ENCODE data around the gene POC1B. TPM values are rescaled to one million over a fixed set of nuclear protein-coding genes. Genes with fewer than 3 reads are reported as not detected.

The POC1B gene
- total and polyA plus RNA-seq, 12 donors, result 3.3 to 18.5 (median 11.8) TPM

DNA sequence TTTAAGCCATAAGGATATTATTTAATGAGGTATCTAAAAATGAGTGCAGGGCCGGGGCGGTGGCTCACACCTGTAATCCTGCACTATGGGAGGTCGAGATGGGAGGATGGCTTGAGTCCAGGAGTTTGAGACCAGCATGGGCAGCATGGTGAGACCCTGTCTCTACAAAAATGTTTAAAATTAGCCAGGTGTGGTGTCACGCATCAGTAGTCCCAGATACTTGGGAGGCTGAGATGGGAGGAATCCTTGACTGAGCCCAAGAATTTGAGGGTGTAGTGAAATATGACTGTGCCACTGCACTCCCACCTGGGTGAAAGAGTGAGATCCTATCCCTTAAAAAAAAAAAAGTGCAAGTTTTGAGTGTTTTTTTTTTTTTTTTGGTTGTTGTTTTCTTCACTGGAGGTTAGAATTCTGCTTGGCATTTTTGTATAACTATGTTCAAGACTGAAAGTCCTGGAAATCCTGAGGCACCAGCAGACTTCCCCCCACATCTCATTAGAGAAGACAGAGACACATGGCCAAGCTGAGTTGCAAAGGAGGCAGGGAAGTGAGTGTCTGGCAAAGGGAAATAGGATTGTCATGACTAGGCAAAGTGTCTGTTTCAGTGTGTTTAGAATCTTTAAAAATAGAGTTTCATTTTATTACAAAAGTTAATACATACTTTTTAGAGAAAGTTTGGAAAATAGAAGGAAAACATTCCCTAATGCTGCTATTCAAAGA, 120.1 kb downstream of the POC1B start:
- H3K4me3 ChIP-seq, result no peak overlapping the region
- no peaks in the 10 kb centered on the region for H3K27me3 ChIP-seq
- TF ChIP-seq POLR2A (IDR thresholded peaks at IDR 0.05), result no peak
- TF ChIP-seq, protein P1, sequence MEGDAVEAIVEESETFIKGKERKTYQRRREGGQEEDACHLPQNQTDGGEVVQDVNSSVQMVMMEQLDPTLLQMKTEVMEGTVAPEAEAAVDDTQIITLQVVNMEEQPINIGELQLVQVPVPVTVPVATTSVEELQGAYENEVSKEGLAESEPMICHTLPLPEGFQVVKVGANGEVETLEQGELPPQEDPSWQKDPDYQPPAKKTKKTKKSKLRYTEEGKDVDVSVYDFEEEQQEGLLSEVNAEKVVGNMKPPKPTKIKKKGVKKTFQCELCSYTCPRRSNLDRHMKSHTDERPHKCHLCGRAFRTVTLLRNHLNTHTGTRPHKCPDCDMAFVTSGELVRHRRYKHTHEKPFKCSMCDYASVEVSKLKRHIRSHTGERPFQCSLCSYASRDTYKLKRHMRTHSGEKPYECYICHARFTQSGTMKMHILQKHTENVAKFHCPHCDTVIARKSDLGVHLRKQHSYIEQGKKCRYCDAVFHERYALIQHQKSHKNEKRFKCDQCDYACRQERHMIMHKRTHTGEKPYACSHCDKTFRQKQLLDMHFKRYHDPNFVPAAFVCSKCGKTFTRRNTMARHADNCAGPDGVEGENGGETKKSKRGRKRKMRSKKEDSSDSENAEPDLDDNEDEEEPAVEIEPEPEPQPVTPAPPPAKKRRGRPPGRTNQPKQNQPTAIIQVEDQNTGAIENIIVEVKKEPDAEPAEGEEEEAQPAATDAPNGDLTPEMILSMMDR (IDR thresholded peaks at IDR 0.05), result no peak
- no peaks in the 10 kb centered on the region for H3K36me3 ChIP-seq (replicated peaks in 1 of 2)
- peak in 1 of 7 donors; percentile 24 for DNase-seq
- H3K4me1 ChIP-seq (replicated peaks in 1 of 2), result no peaks in the 10 kb centered on the region
- no peak overlapping the region for H3K27ac ChIP-seq
- WGBS, 4 donors, result 90 to 94% (median 92%) methylated on average over 4 of the region's 4 CpGs
- H3K9me3 ChIP-seq (replicated peaks in 1 of 3), result no peaks in the 10 kb centered on the region
- intact Hi-C loops (cut with DNase I), result no loop called here

DNA sequence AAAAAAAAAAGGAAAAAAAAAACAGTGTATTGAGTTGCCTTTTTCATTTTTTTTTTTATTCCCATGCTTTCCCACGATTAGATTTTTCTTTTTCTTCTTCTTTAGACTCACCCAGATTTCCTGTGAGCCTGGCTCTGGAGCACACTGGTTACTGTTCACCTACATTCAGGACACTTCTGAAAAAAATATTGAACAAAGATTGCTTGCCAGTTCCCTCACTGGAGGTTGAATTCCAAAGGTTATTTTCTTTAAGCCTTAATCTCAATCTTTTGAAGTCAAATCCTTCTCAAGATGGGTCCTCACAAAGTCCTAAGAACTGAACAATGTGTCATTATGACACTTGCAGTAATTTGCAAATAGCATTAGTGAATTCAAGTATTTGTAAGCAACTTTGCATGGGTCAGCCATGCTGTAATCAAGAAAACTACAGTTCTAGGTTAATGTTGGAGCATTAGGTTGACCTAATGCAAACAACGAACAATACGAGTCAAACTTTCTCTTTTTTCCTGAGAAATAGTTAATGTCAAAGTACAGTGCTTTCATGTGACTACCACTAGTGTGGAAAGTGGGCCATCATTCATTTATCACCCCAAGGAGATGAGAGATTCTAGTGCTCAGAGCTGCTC, 124.3 kb downstream of the POC1B start:
- DNase-seq, result no peak
- no peak for TF ChIP-seq POLR2A (IDR thresholded peaks at IDR 0.05)
- TF ChIP-seq, protein P1 (IDR thresholded peaks at IDR 0.05), result no peak
- no peaks in the 10 kb centered on the region for H3K27me3 ChIP-seq
- H3K36me3 ChIP-seq (replicated peaks in 1 of 2), result no peaks in the 10 kb centered on the region
- 80 to 83% (median 82%) methylated on average over 3 of the region's 3 CpGs for WGBS, 4 donors
- no peaks in the 10 kb centered on the region for H3K4me1 ChIP-seq (replicated peaks in 1 of 2)
- intact Hi-C loops (cut with DNase I), result no loop called here
- no peak overlapping the region for H3K4me3 ChIP-seq
- no peaks in the 10 kb centered on the region for H3K9me3 ChIP-seq (replicated peaks in 1 of 3)
- no peak overlapping the region for H3K27ac ChIP-seq

DNA sequence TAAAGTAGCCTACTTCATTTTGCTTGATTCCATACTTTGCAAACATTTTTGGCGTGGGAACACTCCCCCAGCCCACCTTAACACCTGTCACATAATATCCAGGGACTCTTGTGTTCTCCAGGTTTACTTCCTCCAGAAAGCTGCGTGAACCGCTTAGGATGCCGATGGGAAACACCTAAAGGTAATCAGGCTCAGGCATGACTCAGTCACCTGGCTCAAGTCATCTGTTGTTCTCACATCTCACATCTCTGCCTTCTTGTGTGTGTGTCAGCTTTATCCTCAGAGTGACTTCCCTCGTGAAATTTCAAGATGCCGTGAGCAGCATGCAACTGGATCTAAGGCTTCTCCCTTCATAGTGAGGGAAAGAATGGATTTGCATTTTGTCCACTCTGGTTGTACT, 125.4 kb downstream of the POC1B start:
- intact Hi-C loops (cut with DNase I), result no loop called here
- TF ChIP-seq, protein P1 (IDR thresholded peaks at IDR 0.05), result no peak
- no peak for TF ChIP-seq POLR2A (IDR thresholded peaks at IDR 0.05)
- DNase-seq, result no peak
- no peaks in the 10 kb centered on the region for H3K9me3 ChIP-seq (replicated peaks in 1 of 3)
- H3K27ac ChIP-seq, result no peak overlapping the region
- H3K27me3 ChIP-seq, result no peaks in the 10 kb centered on the region
- H3K4me3 ChIP-seq, result no peak overlapping the region
- no peaks in the 10 kb centered on the region for H3K36me3 ChIP-seq (replicated peaks in 1 of 2)
- no peaks in the 10 kb centered on the region for H3K4me1 ChIP-seq (replicated peaks in 1 of 2)
- WGBS, 4 donors, result 95 to 98% (median 96%) methylated on average over 6 of the region's 6 CpGs

DNA sequence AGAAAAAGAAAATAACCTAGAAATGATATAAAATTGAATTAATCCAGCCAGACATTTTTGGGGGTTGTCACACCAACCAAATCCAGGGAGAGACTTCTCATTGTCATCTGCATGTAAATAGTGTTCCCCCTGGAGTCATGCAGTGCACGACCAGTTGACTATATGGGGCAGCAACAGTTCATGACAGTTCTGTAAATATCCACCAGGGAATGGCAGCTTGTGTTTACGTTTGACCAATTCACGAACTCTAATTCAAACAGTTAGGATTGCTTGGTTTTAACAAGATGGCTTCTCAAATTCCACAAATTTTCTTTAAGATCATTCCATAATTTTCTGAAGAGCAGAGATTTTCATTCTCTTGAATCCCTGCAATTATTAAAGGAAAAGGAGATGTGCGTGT, 130.1 kb downstream of the POC1B start:
- H3K27ac ChIP-seq, result no peak overlapping the region
- WGBS, 4 donors, result 91 to 97% (median 95%) methylated on average over 4 of the region's 4 CpGs
- no peak for DNase-seq

More for the DNA sequence above, 130.1 kb downstream of the POC1B start:
- no peaks in the 10 kb centered on the region for H3K36me3 ChIP-seq (replicated peaks in 1 of 2)
- TF ChIP-seq POLR2A (IDR thresholded peaks at IDR 0.05), result no peak
- TF ChIP-seq, protein P1 (IDR thresholded peaks at IDR 0.05), result no peak
- H3K27me3 ChIP-seq, result no peaks in the 10 kb centered on the region
- intact Hi-C loops (cut with DNase I), result no loop called here
- no peak overlapping the region for H3K4me3 ChIP-seq
- peaks cover 0 to 8% of the 10 kb centered on the region in 2 donors for H3K4me1 ChIP-seq (replicated peaks in 1 of 2)
- H3K9me3 ChIP-seq (replicated peaks in 1 of 3), result no peaks in the 10 kb centered on the region
